OCI-LY7 (cell line): Measurements from ENCODE around the gene BPIFB4. TPM values are rescaled to one million over a fixed set of nuclear protein-coding genes. Genes with fewer than 3 reads are reported as not detected.

ENCODE experiments used
- BruUV-seq: library from RNA; stranded (reverse); fragments of 400-500 nt; replicated peaks from 2 replicates; lab custom pipeline; 2021; lab: Mats Ljungman, UMichigan
- CTCF ChIA-PET: fragments of 300-600 bp; sonication (Branson Sonifier 250); formaldehyde crosslinking; loops from one replicate; lab custom pipeline; 2022; ENCODE audit warnings: antibody characterized with exemption; ENCODE audit not compliant: unreplicated experiment; lab: Charles Lee
- POLR2A ChIA-PET: fragments of 300-600 bp; sonication (Branson Sonifier 250); formaldehyde crosslinking; loops from one replicate; lab custom pipeline; 2022; ENCODE audit warnings: antibody characterized with exemption; lab: Charles Lee
- DNase-seq: peaks from one replicate; pipeline ENCODE4 v3.0.0-alpha.2; 2015; ENCODE audit warnings: low spot score
- H2AFZ ChIP-seq: fragments of 200-600 bp; sonication (generic), shearing (Covaris generic); 2 replicates; pipeline ENCODE4 v1.6.1; 2014; ENCODE audit warnings: mild to moderate bottlenecking, antibody characterized with exemption, low read length, moderate library complexity
- H3K27ac ChIP-seq: fragments of 200-600 bp; sonication (generic); 2 replicates; pipeline ENCODE4 v1.5.1; 2014; ENCODE audit warnings: mixed run types, low read depth, mild to moderate bottlenecking, moderate library complexity, low read length, inconsistent platforms; ENCODE audit not compliant: poor library complexity, severe bottlenecking
- H3K36me3 ChIP-seq: fragments of 200-600 bp; sonication (generic); 2 replicates; pipeline ENCODE4 v1.6.1; 2014; ENCODE audit warnings: mild to moderate bottlenecking, antibody characterized with exemption, low read length, moderate library complexity, mixed read lengths; ENCODE audit not compliant: insufficient read depth
- H3K4me1 ChIP-seq: fragments of 200-600 bp; sonication (generic); 2 replicates; pipeline ENCODE4 v1.5.1; 2014; ENCODE audit warnings: mild to moderate bottlenecking, low read length; ENCODE audit not compliant: insufficient read depth, poor library complexity, severe bottlenecking
- H3K4me2 ChIP-seq: fragments of 200-600 bp; sonication (generic); 2 replicates; pipeline ENCODE4 v1.6.1; 2014; ENCODE audit warnings: mild to moderate bottlenecking, low read length
- H3K4me3 ChIP-seq: fragments of 200-600 bp; sonication (generic); 2 replicates; pipeline ENCODE4 v1.5.1; 2014; ENCODE audit warnings: mild to moderate bottlenecking, low read depth, low read length; ENCODE audit not compliant: poor library complexity, severe bottlenecking
- H3K79me2 ChIP-seq: fragments of 200-600 bp; sonication (generic); 2 replicates; pipeline ENCODE4 v1.6.1; 2016; ENCODE audit warnings: low read depth, mild to moderate bottlenecking, low read length, moderate library complexity, mixed read lengths; ENCODE audit not compliant: insufficient read depth
- H3K9me2 ChIP-seq: fragments of 200-600 bp; sonication (generic); 2 replicates; pipeline ENCODE4 v1.6.1; 2016; ENCODE audit warnings: mild to moderate bottlenecking, low read length, mixed read lengths; ENCODE audit not compliant: insufficient read depth
- H3K9me3 ChIP-seq: fragments of 200-600 bp; sonication (generic); 2 replicates; pipeline ENCODE4 v1.6.1; 2014; ENCODE audit warnings: mild to moderate bottlenecking, mixed run types, low read length, mixed read lengths
- H4K20me1 ChIP-seq: fragments of 200-600 bp; sonication (generic); 2 replicates; pipeline ENCODE4 v1.6.1; 2014; ENCODE audit warnings: mild to moderate bottlenecking, antibody characterized with exemption, low read length, moderate library complexity, mixed read lengths; ENCODE audit not compliant: insufficient read depth
- EZH2phosphoT487 ChIP-seq: fragments of 200-600 bp; sonication (generic); IDR thresholded peaks from 2 replicates; pipeline ENCODE4 v1.6.1; 2018; ENCODE audit warnings: low read depth, borderline replicate concordance, mild to moderate bottlenecking, mixed run types, antibody characterized with exemption, low read length, moderate library complexity, mixed read lengths
- intact Hi-C: fragments of 100-400 bp; cut with micrococcal nuclease; formaldehyde crosslinking; loops from one replicate; pipeline ENCODE4 v1.10.0; 2022; ENCODE audit not compliant: unreplicated experiment
- total RNA-seq, 2 experiments: library from RNA; depleted of rRNA in 1 of 2; stranded (reverse); fragments of >200 nt in 1 of 2; shearing (Covaris generic) in 1 of 2; gene quantifications; 2 replicates each; pipeline ENCODE4 v1.2.3, GENCODE V29; 2014 to 2022
- TF ChIP-seq, protein P1 (sequence below): fragments of 200-600 bp; sonication (generic); conservative IDR thresholded peaks from 2 replicates; pipeline ENCODE4 v1.5.1; 2014; ENCODE audit warnings: mild to moderate bottlenecking, antibody characterized with exemption, low read length, moderate library complexity, mixed read lengths

BPIFB4 gene
- total RNA-seq, 2 experiments from 2014 or later, result not detected

DNA sequence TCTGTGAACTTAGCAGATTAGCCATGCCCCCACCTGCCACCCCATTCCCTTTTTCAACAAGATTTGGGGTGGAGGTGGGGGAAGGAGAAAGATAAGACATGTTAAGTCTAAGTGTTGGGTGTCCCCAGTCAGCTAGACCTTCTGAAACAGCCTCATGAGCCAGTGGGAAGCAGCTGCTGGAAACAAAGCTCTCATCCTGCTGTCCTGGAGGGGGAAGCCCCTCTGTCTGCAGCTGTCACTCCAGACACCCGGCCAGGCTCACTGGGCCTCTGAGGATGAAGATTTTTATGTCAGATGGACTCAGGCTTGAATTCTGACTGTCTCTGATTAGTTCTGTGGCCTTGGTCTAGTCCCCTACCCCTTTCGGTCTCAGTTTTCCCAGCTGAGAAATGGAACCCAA, 24.7 kb upstream of the BPIFB4 start:
- no peak overlapping the region for H3K4me2 ChIP-seq
- no peak for TF ChIP-seq EZH2phosphoT487
- TF ChIP-seq, protein P1, sequence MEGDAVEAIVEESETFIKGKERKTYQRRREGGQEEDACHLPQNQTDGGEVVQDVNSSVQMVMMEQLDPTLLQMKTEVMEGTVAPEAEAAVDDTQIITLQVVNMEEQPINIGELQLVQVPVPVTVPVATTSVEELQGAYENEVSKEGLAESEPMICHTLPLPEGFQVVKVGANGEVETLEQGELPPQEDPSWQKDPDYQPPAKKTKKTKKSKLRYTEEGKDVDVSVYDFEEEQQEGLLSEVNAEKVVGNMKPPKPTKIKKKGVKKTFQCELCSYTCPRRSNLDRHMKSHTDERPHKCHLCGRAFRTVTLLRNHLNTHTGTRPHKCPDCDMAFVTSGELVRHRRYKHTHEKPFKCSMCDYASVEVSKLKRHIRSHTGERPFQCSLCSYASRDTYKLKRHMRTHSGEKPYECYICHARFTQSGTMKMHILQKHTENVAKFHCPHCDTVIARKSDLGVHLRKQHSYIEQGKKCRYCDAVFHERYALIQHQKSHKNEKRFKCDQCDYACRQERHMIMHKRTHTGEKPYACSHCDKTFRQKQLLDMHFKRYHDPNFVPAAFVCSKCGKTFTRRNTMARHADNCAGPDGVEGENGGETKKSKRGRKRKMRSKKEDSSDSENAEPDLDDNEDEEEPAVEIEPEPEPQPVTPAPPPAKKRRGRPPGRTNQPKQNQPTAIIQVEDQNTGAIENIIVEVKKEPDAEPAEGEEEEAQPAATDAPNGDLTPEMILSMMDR, result no peak
- H3K27ac ChIP-seq, result no peak overlapping the region
- H2AFZ ChIP-seq, result no peak overlapping the region
- no TSS peak for BruUV-seq
- H3K4me3 ChIP-seq, result no peak overlapping the region
- POLR2A ChIA-PET, result no interaction called here
- H3K9me2 ChIP-seq, result no peaks in the 10 kb centered on the region
- no peaks in the 10 kb centered on the region for H3K79me2 ChIP-seq
- H4K20me1 ChIP-seq, result no peaks in the 10 kb centered on the region
- no peaks in the 10 kb centered on the region for H3K4me1 ChIP-seq
- intact Hi-C loops, result no loop called here
- CTCF ChIA-PET, result no interaction called here
- DNase-seq, result no peak
- H3K9me3 ChIP-seq, result no peaks in the 10 kb centered on the region
- no peaks in the 10 kb centered on the region for H3K36me3 ChIP-seq

DNA sequence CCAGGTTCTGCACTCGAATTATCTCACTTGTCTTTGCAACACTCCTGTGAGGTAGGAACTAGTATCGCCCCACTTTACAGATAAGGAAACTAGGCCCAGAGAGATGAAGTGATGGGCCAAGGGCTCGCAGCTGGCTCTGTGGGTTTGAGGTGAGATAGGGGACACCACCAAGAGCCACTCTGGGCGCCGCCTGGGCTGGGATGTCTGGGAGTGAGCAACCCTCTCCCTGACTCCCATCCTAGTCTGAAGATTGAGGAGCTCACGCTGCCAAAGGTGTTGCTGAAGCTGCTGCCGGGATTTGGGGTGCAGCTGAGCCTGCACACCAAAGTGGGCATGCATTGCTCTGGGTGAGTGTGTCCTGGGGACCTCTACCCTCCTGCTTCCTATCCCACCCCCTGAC, 20.3 kb upstream of the BPIFB4 start:
- no peak for TF ChIP-seq EZH2phosphoT487
- TF ChIP-seq, protein P1, result no peak
- Histone ChIP-seq H3K79me2 (no peaks in the 10 kb centered on the region), H3K36me3 (no peaks in the 10 kb centered on the region), H3K9me2 (no peaks in the 10 kb centered on the region), H3K4me2 (no peak overlapping the region), H4K20me1 (no peaks in the 10 kb centered on the region), H3K27ac (no peak overlapping the region), H3K4me1 (no peaks in the 10 kb centered on the region), H2AFZ (no peak overlapping the region), H3K9me3 (no peaks in the 10 kb centered on the region), H3K4me3 (no peak overlapping the region)
- BruUV-seq, result no TSS peak
- POLR2A ChIA-PET, result no interaction called here
- DNase-seq, result no peak
- CTCF ChIA-PET, result no interaction called here
- intact Hi-C loops, result no loop called here

DNA sequence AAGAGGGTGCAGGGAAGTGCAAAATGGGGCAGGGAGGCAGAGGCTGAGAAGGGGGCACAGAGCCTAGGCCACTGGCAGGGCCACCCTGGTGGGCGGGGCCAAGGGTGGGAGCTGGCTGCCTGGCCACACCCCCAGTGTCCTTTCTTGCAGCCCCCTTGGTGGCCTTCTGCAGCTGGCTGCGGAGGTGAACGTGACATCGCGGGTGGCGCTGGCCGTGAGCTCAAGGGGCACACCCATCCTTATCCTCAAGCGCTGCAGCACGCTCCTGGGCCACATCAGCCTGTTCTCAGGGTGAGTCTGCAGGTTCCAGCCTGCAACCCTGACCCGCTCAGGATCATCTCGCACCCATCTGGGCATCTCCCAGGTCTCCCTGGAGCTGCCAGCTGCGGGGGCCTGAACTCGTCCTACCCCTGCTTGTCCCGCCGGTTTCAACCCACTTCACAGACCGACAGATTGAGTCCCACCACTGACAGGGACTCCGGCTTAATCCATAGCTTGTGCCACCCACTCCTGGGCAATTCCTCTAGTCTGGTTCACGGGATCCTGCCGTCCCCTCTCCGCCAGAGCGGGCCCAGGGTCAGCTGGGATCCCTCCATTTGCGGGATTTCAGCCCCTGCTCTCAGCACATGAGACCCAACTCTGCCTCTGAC, 19.6 kb upstream of the BPIFB4 start:
- CTCF ChIA-PET, result no interaction called here
- Histone ChIP-seq H3K27ac (no peak overlapping the region), H3K4me1 (no peaks in the 10 kb centered on the region), H2AFZ (no peak overlapping the region), H3K79me2 (no peaks in the 10 kb centered on the region), H3K36me3 (no peaks in the 10 kb centered on the region), H3K4me2 (no peak overlapping the region), H4K20me1 (no peaks in the 10 kb centered on the region), H3K4me3 (no peak overlapping the region), H3K9me3 (no peaks in the 10 kb centered on the region), H3K9me2 (no peaks in the 10 kb centered on the region)
- intact Hi-C loops, result no loop called here
- POLR2A ChIA-PET, result no interaction called here
- TF ChIP-seq EZH2phosphoT487, result no peak
- TF ChIP-seq, protein P1, result no peak
- no TSS peak for BruUV-seq
- DNase-seq, result no peak
